ENCODE measurements around the gene RHOD.

Gene RHOD

GRCh38 chr11:67113231-67113721 lies 56.6 kb downstream of the RHOD start:
- TF ChIP-seq, protein P1, sequence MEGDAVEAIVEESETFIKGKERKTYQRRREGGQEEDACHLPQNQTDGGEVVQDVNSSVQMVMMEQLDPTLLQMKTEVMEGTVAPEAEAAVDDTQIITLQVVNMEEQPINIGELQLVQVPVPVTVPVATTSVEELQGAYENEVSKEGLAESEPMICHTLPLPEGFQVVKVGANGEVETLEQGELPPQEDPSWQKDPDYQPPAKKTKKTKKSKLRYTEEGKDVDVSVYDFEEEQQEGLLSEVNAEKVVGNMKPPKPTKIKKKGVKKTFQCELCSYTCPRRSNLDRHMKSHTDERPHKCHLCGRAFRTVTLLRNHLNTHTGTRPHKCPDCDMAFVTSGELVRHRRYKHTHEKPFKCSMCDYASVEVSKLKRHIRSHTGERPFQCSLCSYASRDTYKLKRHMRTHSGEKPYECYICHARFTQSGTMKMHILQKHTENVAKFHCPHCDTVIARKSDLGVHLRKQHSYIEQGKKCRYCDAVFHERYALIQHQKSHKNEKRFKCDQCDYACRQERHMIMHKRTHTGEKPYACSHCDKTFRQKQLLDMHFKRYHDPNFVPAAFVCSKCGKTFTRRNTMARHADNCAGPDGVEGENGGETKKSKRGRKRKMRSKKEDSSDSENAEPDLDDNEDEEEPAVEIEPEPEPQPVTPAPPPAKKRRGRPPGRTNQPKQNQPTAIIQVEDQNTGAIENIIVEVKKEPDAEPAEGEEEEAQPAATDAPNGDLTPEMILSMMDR (IDR thresholded peaks at IDR 0.05; ENCODE audit: borderline replicate concordance, insufficient read depth, low read depth, low read length) = no peak

DNA sequence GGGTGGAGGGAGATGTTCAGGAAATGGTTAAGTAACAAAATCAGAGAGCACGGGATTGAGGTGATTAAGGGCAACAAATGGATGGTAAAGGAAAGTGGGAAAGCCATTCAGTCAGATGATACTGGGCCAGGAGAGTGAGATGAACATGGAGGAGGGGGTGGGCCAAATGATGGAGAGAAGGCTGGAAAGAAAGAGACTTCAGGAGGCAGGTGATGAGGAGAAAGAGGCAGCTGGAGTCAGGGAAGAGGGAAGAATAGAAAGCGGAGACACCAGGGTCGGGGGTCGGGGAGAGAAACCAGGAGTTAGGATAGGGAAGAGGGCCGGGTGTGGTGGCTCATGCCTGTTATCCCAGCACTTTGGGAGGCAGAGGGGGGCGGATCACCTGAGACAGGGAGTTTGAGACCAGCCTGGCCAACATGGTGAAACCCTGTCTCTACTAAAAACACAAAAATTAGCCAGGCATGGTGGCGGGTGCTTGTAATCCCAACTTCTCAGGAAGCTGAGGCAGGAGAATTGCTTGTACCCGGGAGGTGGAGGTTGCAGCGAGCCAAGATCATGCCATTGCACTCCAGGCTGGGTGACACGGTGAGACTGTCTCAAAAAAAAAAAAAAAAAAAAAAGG lies 57.7 kb downstream of the RHOD start:
- no peak overlapping the region for H3K4me3 ChIP-seq (ENCODE audit: low read depth, low read length)
- TF ChIP-seq, protein P1 (IDR thresholded peaks at IDR 0.05; ENCODE audit: borderline replicate concordance, insufficient read depth, low read depth, low read length) = no peak

More at GRCh38 chr11:67113231-67113721, 56.6 kb downstream of the RHOD start:
- H3K4me3 ChIP-seq (ENCODE audit: low read depth, low read length) = no peak overlapping the region

DNA sequence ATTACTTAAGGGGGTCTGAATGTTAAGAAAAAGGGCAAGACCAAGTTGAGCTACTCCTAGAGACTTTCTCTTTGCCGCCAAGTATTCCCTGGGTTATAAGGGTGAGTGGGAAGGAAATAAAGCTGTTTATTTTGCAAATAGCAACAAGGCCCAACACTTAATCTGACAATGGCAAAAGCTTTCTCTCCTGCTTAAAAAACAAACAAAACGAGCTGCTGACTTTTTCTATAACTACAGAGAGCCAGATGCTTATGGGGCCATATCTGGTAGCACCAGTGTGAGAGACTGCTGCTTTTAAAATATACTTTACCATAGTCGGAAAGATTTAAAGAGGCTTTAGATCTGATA lies 60.1 kb downstream of the RHOD start:
- H3K4me3 ChIP-seq (ENCODE audit: low read depth, low read length) = no peak overlapping the region
- TF ChIP-seq, protein P1 (IDR thresholded peaks at IDR 0.05; ENCODE audit: borderline replicate concordance, insufficient read depth, low read depth, low read length) = no peak

GRCh38 chr11:67117176-67117575 lies 60.5 kb downstream of the RHOD start:
- TF ChIP-seq, protein P1 (IDR thresholded peaks at IDR 0.05; ENCODE audit: borderline replicate concordance, insufficient read depth, low read depth, low read length) = no peak
- H3K4me3 ChIP-seq (ENCODE audit: low read depth, low read length) = no peak overlapping the region

- TF ChIP-seq, protein P1 (IDR thresholded peaks at IDR 0.05; ENCODE audit: borderline replicate concordance, insufficient read depth, low read depth, low read length) = no peak
Measured at GRCh38 chr11:67117672-67118180, 61.1 kb downstream of the RHOD start.

DNA sequence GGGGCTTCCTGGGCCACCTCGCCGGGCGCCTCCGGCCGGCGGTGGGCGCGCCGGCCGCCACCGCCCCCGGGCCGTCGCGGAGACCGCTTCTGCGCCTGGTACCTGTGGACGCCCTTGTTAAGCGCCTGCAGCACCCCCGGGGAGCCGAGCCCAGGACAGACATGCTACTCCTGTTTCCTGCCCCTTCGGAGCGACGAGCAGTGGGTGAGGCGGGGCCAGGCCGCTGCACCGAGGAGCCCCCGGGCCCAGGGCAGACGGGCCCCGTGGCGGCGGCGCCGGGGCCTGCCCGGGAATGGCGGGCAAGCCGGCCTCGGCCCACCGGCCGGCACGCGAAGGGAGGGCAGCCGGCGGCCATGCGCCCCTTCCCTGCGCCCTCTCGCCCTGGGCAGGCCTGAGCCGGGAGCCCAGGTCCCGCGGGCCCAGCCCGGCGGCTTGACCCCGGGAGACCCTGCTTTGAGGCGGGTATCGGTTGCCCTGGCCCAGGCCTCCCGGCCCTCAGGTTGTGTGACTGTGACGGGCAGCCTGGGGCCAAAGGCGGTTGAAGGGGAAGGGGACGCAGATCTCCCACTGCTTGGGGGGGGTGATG lies 61.6 kb downstream of the RHOD start:
- TF ChIP-seq, protein P1 (IDR thresholded peaks at IDR 0.05; ENCODE audit: borderline replicate concordance, insufficient read depth, low read depth, low read length) = no peak
- peak overlapping the region; percentile 62 for H3K4me3 ChIP-seq (ENCODE audit: low read depth, low read length)

More at GRCh38 chr11:67117672-67118180, 61.1 kb downstream of the RHOD start:
- H3K4me3 ChIP-seq (ENCODE audit: low read depth, low read length) = peak overlapping the region; percentile 62
